Measurements from ENCODE around the gene USH2A.
"Not testable (repeated sequence)": the region's sequence is repeated elsewhere in the genome, so short reads cannot be mapped to it uniquely, and the experiment has no call there.

The USH2A gene

DNA sequence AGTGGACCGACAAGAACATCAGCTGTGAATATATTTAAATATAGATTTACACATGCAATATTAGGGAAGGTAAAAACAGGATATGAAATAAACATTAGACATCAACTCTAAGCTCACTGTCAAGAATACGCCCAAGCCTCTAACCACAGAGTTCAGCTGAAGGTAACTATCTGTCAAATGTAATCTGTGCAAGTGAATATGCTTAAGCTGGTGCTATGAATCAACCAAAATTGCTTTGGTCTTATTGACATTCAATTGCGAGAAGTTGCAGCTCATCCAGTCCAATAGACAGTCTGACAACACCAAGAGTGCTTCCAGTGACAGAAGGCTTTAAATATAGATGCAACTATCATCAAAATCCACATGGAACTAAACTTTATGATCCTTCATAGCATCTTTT, 32.3 kb downstream of the USH2A start:
- Histone ChIP-seq H3K27ac (ENCODE audit: low read depth, low read length) (no peak overlapping the region), H3K9me3 (ENCODE audit: control insufficient read depth in 5 of 5, low read length in 5 of 5) (no peaks in the 10 kb centered on the region), H3K4me1 (ENCODE audit: control insufficient read depth in 5 of 5, insufficient read depth in 5 of 5, low read length in 5 of 5) (no peaks in the 10 kb centered on the region), H3K36me3 (ENCODE audit: control insufficient read depth in 5 of 5, insufficient read depth in 5 of 5, low read length in 5 of 5) (no peaks in the 10 kb centered on the region), H3K9ac (ENCODE audit: low read length in 5 of 5) (no peak overlapping the region), H3K4me3 (ENCODE audit: low read depth in 1 of 5, low read length in 5 of 5) (no peak overlapping the region), H3K27me3 (ENCODE audit: control insufficient read depth in 5 of 5, insufficient read depth in 4 of 5, low read length in 5 of 5) (no peaks in the 10 kb centered on the region)

DNA sequence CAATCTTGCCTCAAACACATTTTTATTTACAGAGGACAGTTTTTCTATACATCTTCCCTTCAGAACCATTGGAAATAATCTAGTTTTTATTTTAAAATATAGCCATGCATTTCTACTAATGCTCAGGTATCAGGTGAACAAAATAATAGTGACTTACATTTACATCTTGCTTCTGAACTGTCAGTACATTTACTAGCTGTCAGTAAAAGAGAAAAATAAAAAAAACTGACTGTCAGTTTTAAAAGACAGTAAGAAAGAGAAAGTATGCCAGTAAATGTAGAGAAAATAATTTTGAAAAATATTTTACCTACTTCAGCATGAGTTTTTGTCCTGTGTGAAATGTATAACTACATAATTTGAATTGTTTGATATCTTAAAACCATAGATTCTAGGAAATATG, 33.5 kb downstream of the USH2A start:
- Histone ChIP-seq H3K9me3 (ENCODE audit: control insufficient read depth in 5 of 5, low read length in 5 of 5) (no peaks in the 10 kb centered on the region), H3K4me3 (ENCODE audit: low read depth in 1 of 5, low read length in 5 of 5) (no peak overlapping the region), H3K27ac (ENCODE audit: low read depth, low read length) (no peak overlapping the region), H3K27me3 (ENCODE audit: control insufficient read depth in 5 of 5, insufficient read depth in 4 of 5, low read length in 5 of 5) (no peaks in the 10 kb centered on the region), H3K36me3 (ENCODE audit: control insufficient read depth in 5 of 5, insufficient read depth in 5 of 5, low read length in 5 of 5) (no peaks in the 10 kb centered on the region), H3K4me1 (ENCODE audit: control insufficient read depth in 5 of 5, insufficient read depth in 5 of 5, low read length in 5 of 5) (no peaks in the 10 kb centered on the region), H3K9ac (ENCODE audit: low read length in 5 of 5) (no peak overlapping the region)

DNA sequence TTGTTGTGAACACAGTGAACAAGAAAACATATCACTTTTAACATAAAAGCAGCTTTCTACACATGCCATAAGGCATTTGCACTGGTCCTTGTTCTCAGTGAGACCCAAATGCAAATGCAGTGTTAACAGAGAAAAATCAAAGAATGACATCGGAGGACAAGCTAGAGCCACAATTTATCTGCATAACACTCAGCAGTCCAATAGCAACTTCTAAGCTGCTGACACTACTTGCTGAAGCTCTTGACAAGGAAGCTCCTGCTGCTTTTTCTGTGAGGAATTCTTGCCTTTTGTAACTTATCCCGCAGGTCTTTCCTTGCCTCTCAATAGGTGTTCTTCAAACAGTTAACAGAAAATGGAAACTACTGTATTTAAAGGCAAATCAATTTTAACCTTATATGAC, 34.7 kb downstream of the USH2A start:
- no peak overlapping the region for H3K4me3 ChIP-seq (ENCODE audit: low read depth in 1 of 5, low read length in 5 of 5)
- H3K4me1 ChIP-seq (ENCODE audit: control insufficient read depth in 5 of 5, insufficient read depth in 5 of 5, low read length in 5 of 5): no peaks in the 10 kb centered on the region
- no peaks in the 10 kb centered on the region for H3K9me3 ChIP-seq (ENCODE audit: control insufficient read depth in 5 of 5, low read length in 5 of 5)
- H3K9ac ChIP-seq (ENCODE audit: low read length in 5 of 5): no peak overlapping the region
- H3K36me3 ChIP-seq (ENCODE audit: control insufficient read depth in 5 of 5, insufficient read depth in 5 of 5, low read length in 5 of 5): no peaks in the 10 kb centered on the region
- H3K27me3 ChIP-seq (ENCODE audit: control insufficient read depth in 5 of 5, insufficient read depth in 4 of 5, low read length in 5 of 5): no peaks in the 10 kb centered on the region
- H3K27ac ChIP-seq (ENCODE audit: low read depth, low read length): no peak overlapping the region

DNA sequence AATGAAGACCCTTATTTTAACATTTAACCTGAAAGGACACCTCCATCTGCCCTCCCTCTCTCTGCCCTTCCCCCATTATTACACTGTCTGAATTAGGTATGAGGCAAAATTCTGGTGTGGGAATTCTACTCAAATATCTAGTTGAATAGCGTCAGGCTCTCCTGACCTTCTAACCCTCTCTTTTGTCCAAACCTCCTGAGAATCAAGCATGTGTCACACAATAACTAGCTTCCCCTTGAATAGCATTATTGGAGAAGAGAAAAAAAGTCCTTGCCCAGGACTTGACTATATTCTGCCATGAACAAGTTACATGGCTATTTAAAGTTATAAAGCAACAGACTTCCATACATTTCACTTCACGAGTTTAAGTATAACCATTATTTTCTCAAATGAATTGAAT, 35.5 kb downstream of the USH2A start:
- H3K27ac ChIP-seq (ENCODE audit: low read depth, low read length): no peak overlapping the region
- no peak overlapping the region for H3K4me3 ChIP-seq (ENCODE audit: low read depth in 1 of 5, low read length in 5 of 5)
- no peaks in the 10 kb centered on the region for H3K9me3 ChIP-seq (ENCODE audit: control insufficient read depth in 5 of 5, low read length in 5 of 5)
- no peaks in the 10 kb centered on the region for H3K27me3 ChIP-seq (ENCODE audit: control insufficient read depth in 5 of 5, insufficient read depth in 4 of 5, low read length in 5 of 5)
- H3K4me1 ChIP-seq (ENCODE audit: control insufficient read depth in 5 of 5, insufficient read depth in 5 of 5, low read length in 5 of 5): no peaks in the 10 kb centered on the region
- H3K9ac ChIP-seq (ENCODE audit: low read length in 5 of 5): no peak overlapping the region
- H3K36me3 ChIP-seq (ENCODE audit: control insufficient read depth in 5 of 5, insufficient read depth in 5 of 5, low read length in 5 of 5): no peaks in the 10 kb centered on the region

DNA sequence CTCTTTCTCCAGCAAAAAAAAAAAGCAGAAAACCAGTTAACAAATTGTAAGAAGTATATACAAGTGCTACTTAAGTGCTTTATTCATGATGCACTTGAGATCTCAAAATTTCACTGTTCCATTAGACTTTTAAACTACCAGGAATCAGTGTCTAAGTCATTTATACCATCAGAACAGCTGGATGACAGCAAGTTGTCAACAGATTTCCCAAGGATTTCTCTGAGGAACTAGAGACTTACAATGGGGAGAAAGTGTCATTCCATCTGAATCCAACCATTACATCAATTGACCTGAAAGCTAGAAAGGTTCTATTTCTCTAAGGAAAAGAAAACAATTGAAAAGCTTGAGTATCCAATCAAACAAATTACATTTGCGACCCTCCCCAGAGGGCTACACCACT, 43.8 kb downstream of the USH2A start:
- H3K27me3 ChIP-seq (ENCODE audit: control insufficient read depth in 5 of 5, insufficient read depth in 4 of 5, low read length in 5 of 5): no peaks in the 10 kb centered on the region
- no peaks in the 10 kb centered on the region for H3K36me3 ChIP-seq (ENCODE audit: control insufficient read depth in 5 of 5, insufficient read depth in 5 of 5, low read length in 5 of 5)
- no peak overlapping the region for H3K4me3 ChIP-seq (ENCODE audit: low read depth in 1 of 5, low read length in 5 of 5)
- H3K9me3 ChIP-seq (ENCODE audit: control insufficient read depth in 5 of 5, low read length in 5 of 5): no peaks in the 10 kb centered on the region
- H3K27ac ChIP-seq (ENCODE audit: low read depth, low read length): no peak overlapping the region
- no peaks in the 10 kb centered on the region for H3K4me1 ChIP-seq (ENCODE audit: control insufficient read depth in 5 of 5, insufficient read depth in 5 of 5, low read length in 5 of 5)
- H3K9ac ChIP-seq (ENCODE audit: low read length in 5 of 5): no peak overlapping the region

DNA sequence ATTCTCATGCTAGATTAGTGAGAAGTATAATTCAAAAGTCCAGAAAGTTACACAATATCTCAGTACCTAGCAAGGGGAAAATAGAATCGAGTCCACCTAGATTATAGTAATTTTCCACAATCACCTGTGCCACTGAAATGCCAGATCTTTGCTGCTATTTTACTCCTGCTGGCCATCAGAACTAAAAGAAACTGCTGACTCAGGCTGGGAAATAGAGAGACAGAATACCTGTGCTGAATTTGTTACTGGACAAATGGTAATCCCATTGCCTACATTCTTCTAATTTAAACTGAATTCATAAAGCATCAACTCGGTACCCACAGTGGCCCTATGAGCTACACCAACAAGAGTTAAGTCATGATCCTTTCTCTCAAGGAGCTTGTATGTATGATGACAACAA, 55.0 kb downstream of the USH2A start:
- no peak overlapping the region for H3K27ac ChIP-seq (ENCODE audit: low read depth, low read length)
- H3K36me3 ChIP-seq (ENCODE audit: control insufficient read depth in 5 of 5, insufficient read depth in 5 of 5, low read length in 5 of 5): no peaks in the 10 kb centered on the region
- H3K27me3 ChIP-seq (ENCODE audit: control insufficient read depth in 5 of 5, insufficient read depth in 4 of 5, low read length in 5 of 5): no peaks in the 10 kb centered on the region
- no peak overlapping the region for H3K4me3 ChIP-seq (ENCODE audit: low read depth in 1 of 5, low read length in 5 of 5)
- no peaks in the 10 kb centered on the region for H3K4me1 ChIP-seq (ENCODE audit: control insufficient read depth in 5 of 5, insufficient read depth in 5 of 5, low read length in 5 of 5)
- no peak overlapping the region for H3K9ac ChIP-seq (ENCODE audit: low read length in 5 of 5)
- no peaks in the 10 kb centered on the region for H3K9me3 ChIP-seq (ENCODE audit: control insufficient read depth in 5 of 5, low read length in 5 of 5)

DNA sequence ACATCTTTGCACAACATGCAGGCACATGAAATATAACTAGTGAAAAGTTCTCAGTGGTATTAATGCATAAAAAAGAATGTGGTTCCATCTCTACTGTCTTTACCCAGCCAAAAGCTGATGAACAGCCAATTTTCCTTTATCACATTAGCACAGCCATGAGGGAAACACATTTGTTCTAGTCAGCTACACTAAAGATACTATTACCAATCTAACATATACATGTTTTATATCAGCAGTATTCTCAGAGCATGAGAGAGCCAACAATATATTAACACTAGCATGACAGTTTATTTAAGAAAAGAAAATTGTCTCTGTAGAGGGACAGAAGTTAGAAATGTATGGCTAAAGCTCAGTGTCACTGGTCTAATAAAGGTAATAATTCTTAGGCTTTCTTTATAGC, 56.3 kb downstream of the USH2A start:
- no peak overlapping the region for H3K9ac ChIP-seq (ENCODE audit: low read length in 5 of 5)
- H3K27me3 ChIP-seq (ENCODE audit: control insufficient read depth in 5 of 5, insufficient read depth in 4 of 5, low read length in 5 of 5): no peaks in the 10 kb centered on the region
- no peaks in the 10 kb centered on the region for H3K4me1 ChIP-seq (ENCODE audit: control insufficient read depth in 5 of 5, insufficient read depth in 5 of 5, low read length in 5 of 5)
- no peak overlapping the region for H3K27ac ChIP-seq (ENCODE audit: low read depth, low read length)
- H3K4me3 ChIP-seq (ENCODE audit: low read depth in 1 of 5, low read length in 5 of 5): no peak overlapping the region
- H3K36me3 ChIP-seq (ENCODE audit: control insufficient read depth in 5 of 5, insufficient read depth in 5 of 5, low read length in 5 of 5): no peaks in the 10 kb centered on the region
- H3K9me3 ChIP-seq (ENCODE audit: control insufficient read depth in 5 of 5, low read length in 5 of 5): no peaks in the 10 kb centered on the region

DNA sequence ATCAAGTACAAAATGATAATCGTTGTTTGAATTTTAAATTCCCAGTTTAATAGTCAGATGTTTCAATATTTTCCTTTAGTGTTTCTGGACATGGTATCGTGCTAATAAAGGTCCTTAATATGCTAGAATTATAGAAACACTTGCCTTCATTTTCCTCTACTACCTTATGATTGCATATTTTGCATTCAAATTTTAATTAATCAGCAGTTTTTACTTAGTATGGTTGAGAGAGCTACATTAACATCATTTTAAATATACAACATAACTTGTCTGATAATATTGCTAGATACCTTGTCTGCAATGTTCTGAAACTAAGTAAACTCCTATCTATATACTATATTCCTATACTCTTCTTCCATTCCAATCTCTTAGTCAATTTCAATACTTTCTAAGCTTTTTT, 66.3 kb downstream of the USH2A start:
- no peaks in the 10 kb centered on the region for H3K9me3 ChIP-seq (ENCODE audit: control insufficient read depth in 5 of 5, low read length in 5 of 5)
- no peaks in the 10 kb centered on the region for H3K36me3 ChIP-seq (ENCODE audit: control insufficient read depth in 5 of 5, insufficient read depth in 5 of 5, low read length in 5 of 5)
- no peak overlapping the region for H3K9ac ChIP-seq (ENCODE audit: low read length in 5 of 5)
- H3K27ac ChIP-seq (ENCODE audit: low read depth, low read length): no peak overlapping the region
- H3K4me3 ChIP-seq (ENCODE audit: low read depth in 1 of 5, low read length in 5 of 5): no peak overlapping the region
- no peaks in the 10 kb centered on the region for H3K27me3 ChIP-seq (ENCODE audit: control insufficient read depth in 5 of 5, insufficient read depth in 4 of 5, low read length in 5 of 5)
- H3K4me1 ChIP-seq (ENCODE audit: control insufficient read depth in 5 of 5, insufficient read depth in 5 of 5, low read length in 5 of 5): no peaks in the 10 kb centered on the region

DNA sequence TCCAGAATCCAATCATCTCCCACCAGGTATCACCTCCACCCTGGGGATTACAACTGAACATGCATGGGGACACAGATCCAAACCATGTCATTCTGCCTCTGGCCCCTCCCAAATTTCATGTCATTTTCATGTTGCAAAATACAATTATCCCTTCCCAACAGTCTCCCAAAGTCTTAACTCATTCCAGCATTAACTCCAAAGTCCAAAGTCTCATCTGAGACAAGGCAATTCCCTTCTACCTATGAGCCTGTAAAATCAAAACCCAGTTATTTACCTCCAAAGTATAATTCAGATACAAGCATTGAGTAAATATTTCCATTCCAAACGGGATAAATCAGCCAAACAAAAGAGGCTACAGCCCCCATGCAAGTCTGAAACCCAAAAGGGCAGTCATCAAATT, 73.1 kb downstream of the USH2A start:
- H3K4me1 ChIP-seq (ENCODE audit: control insufficient read depth in 5 of 5, insufficient read depth in 5 of 5, low read length in 5 of 5): no peaks in the 10 kb centered on the region
- H3K27ac ChIP-seq (ENCODE audit: low read depth, low read length): no peak overlapping the region
- no peak overlapping the region for H3K9ac ChIP-seq (ENCODE audit: low read length in 5 of 5)
- peaks cover 0 to 3% (median 0%) of the 10 kb centered on the region in 5 donors for H3K9me3 ChIP-seq (ENCODE audit: control insufficient read depth in 5 of 5, low read length in 5 of 5)
- no peaks in the 10 kb centered on the region for H3K27me3 ChIP-seq (ENCODE audit: control insufficient read depth in 5 of 5, insufficient read depth in 4 of 5, low read length in 5 of 5)
- no peaks in the 10 kb centered on the region for H3K36me3 ChIP-seq (ENCODE audit: control insufficient read depth in 5 of 5, insufficient read depth in 5 of 5, low read length in 5 of 5)
- no peak overlapping the region for H3K4me3 ChIP-seq (ENCODE audit: low read depth in 1 of 5, low read length in 5 of 5)

DNA sequence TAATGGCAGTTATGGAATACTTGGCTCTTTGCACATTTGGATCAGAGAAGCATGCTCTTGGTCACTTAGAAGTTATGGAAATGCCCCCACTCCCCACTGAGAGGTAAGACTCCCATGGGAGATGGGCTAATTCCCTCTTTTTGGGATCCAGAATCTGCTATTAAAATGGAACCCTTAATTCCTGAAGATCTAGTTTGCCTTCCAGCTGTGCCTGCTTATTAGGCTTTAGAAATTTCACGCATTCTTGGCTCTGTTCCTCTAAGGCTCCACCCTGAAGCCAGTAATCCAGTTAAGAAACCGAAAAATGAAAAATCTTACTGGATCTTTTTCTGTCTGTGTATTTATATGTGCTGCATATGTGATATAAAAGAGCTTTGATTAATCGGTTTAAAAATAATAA, 76.7 kb downstream of the USH2A start:
- H3K27ac ChIP-seq (ENCODE audit: low read depth, low read length): no peak overlapping the region
- H3K9ac ChIP-seq (ENCODE audit: low read length in 5 of 5): no peak overlapping the region
- no peaks in the 10 kb centered on the region for H3K27me3 ChIP-seq (ENCODE audit: control insufficient read depth in 5 of 5, insufficient read depth in 4 of 5, low read length in 5 of 5)
- peaks cover 0 to 3% (median 0%) of the 10 kb centered on the region in 5 donors for H3K9me3 ChIP-seq (ENCODE audit: control insufficient read depth in 5 of 5, low read length in 5 of 5)
- no peak overlapping the region for H3K4me3 ChIP-seq (ENCODE audit: low read depth in 1 of 5, low read length in 5 of 5)
- no peaks in the 10 kb centered on the region for H3K4me1 ChIP-seq (ENCODE audit: control insufficient read depth in 5 of 5, insufficient read depth in 5 of 5, low read length in 5 of 5)
- no peaks in the 10 kb centered on the region for H3K36me3 ChIP-seq (ENCODE audit: control insufficient read depth in 5 of 5, insufficient read depth in 5 of 5, low read length in 5 of 5)

DNA sequence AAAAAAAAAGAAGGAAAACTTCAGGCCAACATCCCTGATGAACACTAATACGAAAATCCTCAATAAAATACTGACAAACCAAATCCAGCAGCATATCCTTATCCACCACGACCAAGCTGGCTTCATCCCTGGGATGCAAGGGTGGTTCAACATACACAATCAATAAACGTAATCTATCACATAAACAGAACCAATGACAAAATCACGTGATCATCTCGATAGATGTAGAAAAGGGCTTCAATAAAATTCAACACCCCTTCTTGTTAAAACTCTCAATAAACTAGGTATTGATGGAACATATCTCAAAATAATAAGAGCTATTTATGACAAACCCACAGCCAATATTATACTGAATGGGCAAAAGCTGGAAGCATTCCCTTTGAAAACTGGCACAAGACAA, 82.7 kb downstream of the USH2A start:
- not testable (repeated sequence) for H3K27ac ChIP-seq (ENCODE audit: low read depth, low read length); H3K4me3 ChIP-seq (ENCODE audit: low read depth in 1 of 5, low read length in 5 of 5); H3K27me3 ChIP-seq (ENCODE audit: control insufficient read depth in 5 of 5, insufficient read depth in 4 of 5, low read length in 5 of 5); H3K4me1 ChIP-seq (ENCODE audit: control insufficient read depth in 5 of 5, insufficient read depth in 5 of 5, low read length in 5 of 5); H3K9ac ChIP-seq (ENCODE audit: low read length in 5 of 5); H3K36me3 ChIP-seq (ENCODE audit: control insufficient read depth in 5 of 5, insufficient read depth in 5 of 5, low read length in 5 of 5); H3K9me3 ChIP-seq (ENCODE audit: control insufficient read depth in 5 of 5, low read length in 5 of 5)

All from subcutaneous abdominal adipose tissue (tissue), 5 donors.